Measurements from ENCODE around the gene FAM227B. TPM values are rescaled to one million over a fixed set of nuclear protein-coding genes. Genes with fewer than 3 reads are reported as not detected.

The FAM227B gene
- total RNA-seq, 2 experiments from 2014 or later, result 2.4 to 3.3 TPM

- Mint-ChIP-seq H3K4me3 (no peak overlapping the region), H3K4me1 (peaks cover 12% of the 10 kb centered on the region), H3K36me3 (peaks cover 1% of the 10 kb centered on the region), H3K9me3 (ENCODE audit: low read depth) (no peaks in the 10 kb centered on the region), H3K27ac (no peak overlapping the region), H3K27me3 (peaks cover 13% of the 10 kb centered on the region)
- DNase-seq, result no peak
- no peak for ATAC-seq
- CTCF ChIA-PET, result no interaction called here
Measured at GRCh38 chr15:49468481-49468839, 152.2 kb downstream of the FAM227B start.

DNA sequence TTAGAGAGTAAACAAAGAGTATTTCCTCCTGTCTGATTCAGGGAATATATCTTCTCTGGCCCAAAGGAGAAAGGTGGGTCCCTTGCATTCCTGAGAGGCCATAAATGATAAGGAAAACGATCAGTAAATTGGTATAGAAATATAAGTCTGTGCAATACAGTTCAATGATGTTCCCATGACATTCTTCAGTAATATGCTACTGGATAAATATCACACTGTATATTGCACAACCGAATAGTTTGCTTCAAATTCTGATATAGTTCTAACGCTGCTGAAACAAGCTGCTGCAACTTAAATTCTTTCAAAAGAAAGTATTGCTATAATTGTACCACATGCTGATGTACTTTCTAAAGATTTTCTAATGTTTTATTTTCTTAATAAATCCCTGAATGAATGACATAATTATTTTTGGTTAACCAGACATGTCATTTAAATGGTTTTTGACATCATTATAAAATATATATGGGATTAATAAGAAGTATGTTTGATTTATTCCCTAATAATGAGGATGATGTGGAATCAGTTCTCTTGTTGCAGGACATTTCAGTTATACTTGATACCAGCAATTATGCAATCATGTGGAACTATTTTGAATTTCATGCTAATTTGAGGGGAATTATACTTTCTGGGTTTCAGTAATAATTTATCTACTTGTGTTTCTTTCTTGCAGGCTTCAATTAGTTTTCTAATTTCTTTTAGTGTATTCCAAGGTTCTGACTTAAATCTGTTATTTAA lies 152.7 kb downstream of the FAM227B start:
- Mint-ChIP-seq H3K27ac (no peak overlapping the region), H3K4me1 (peaks cover 12% of the 10 kb centered on the region), H3K36me3 (peaks cover 1% of the 10 kb centered on the region), H3K9me3 (ENCODE audit: low read depth) (no peaks in the 10 kb centered on the region), H3K4me3 (no peak overlapping the region), H3K27me3 (peaks cover 13% of the 10 kb centered on the region)
- CTCF ChIA-PET, result no interaction called here
- DNase-seq, result no peak
- ATAC-seq, result no peak

DNA sequence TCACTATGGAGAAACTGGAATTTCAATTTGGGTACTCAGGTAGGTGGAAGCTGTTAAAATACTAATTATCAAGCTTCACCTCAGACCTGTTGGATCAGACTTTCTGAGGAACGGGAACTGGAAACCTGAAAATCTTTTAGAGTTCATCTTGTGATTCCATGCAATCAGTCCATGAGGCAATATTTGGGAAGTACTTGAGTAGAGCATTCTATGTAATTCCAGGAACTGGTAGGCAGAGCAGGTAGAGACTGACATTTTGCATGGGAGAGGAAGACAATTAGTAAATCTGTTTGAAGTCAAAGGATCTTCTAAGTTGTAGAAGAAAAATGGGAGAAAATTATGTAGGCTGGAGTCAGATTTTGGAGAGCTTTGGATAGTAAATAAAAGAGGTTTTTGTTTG lies 154.5 kb downstream of the FAM227B start:
- Mint-ChIP-seq H3K27me3 (peaks cover 3% of the 10 kb centered on the region), H3K4me3 (no peak overlapping the region), H3K27ac (no peak overlapping the region), H3K9me3 (ENCODE audit: low read depth) (no peaks in the 10 kb centered on the region), H3K36me3 (peaks cover 1% of the 10 kb centered on the region), H3K4me1 (peaks cover 8% of the 10 kb centered on the region)
- CTCF ChIA-PET, result interaction anchor here (1.5 kb wide), 1 partner anchor 43 kb away, joined by 3 read pairs; the partner anchor contains the start of gene FGF7
- DNase-seq (no peak), ATAC-seq (no peak)

DNA sequence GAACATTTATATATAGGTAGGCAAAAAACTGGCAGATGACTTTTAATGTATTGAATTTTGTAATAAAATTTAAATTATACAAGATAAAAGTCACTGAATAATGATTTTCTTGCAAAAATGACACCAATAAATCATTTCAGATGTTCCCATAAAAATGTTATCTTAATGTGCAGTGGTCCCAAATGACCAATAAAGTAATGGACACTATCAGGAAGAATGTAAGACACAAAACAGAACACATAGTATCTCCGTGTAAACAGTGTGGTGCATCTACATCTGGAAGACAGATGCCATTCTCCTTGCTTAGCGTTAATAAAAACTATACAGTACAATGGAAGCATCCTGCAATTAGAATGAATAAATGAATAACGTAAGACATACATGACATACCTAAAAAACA lies 156.1 kb downstream of the FAM227B start:
- DNase-seq, result no peak
- ATAC-seq, result no peak
- CTCF ChIA-PET, result no interaction called here
- peaks cover 15% of the 10 kb centered on the region for H3K27me3 Mint-ChIP-seq
- peaks cover 8% of the 10 kb centered on the region for H3K4me1 Mint-ChIP-seq
- H3K27ac Mint-ChIP-seq, result no peak overlapping the region
- H3K36me3 Mint-ChIP-seq, result peaks cover 1% of the 10 kb centered on the region
- no peaks in the 10 kb centered on the region for H3K9me3 Mint-ChIP-seq (ENCODE audit: low read depth)
- H3K4me3 Mint-ChIP-seq, result no peak overlapping the region

- Mint-ChIP-seq H3K9me3 (ENCODE audit: low read depth) (no peaks in the 10 kb centered on the region), H3K36me3 (peaks cover 1% of the 10 kb centered on the region), H3K4me3 (no peak overlapping the region), H3K27ac (no peak overlapping the region), H3K27me3 (peaks cover 25% of the 10 kb centered on the region), H3K4me1 (peaks cover 8% of the 10 kb centered on the region)
- no peak for DNase-seq
- CTCF ChIA-PET, result no interaction called here
- ATAC-seq, result no peak
Measured at GRCh38 chr15:49462232-49462844, 158.3 kb downstream of the FAM227B start.

- no peaks in the 10 kb centered on the region for H3K4me1 Mint-ChIP-seq
- ATAC-seq (no peak), DNase-seq (no peak)
- no peaks in the 10 kb centered on the region for H3K36me3 Mint-ChIP-seq
- H3K27ac Mint-ChIP-seq, result no peak overlapping the region
- CTCF ChIA-PET, result no interaction called here
- H3K9me3 Mint-ChIP-seq (ENCODE audit: low read depth), result no peaks in the 10 kb centered on the region
- peaks cover 39% of the 10 kb centered on the region for H3K27me3 Mint-ChIP-seq
- H3K4me3 Mint-ChIP-seq, result no peak overlapping the region
Measured at GRCh38 chr15:49460411-49460941, 160.1 kb downstream of the FAM227B start.

GRCh38 chr15:49458145-49458544 lies 162.5 kb downstream of the FAM227B start:
- ATAC-seq (no peak), DNase-seq (no peak)
- CTCF ChIA-PET, result no interaction called here
- H3K27me3 Mint-ChIP-seq, result peaks cover 52% of the 10 kb centered on the region
- H3K4me3 Mint-ChIP-seq, result no peak overlapping the region
- no peaks in the 10 kb centered on the region for H3K4me1 Mint-ChIP-seq
- H3K36me3 Mint-ChIP-seq, result no peaks in the 10 kb centered on the region
- H3K9me3 Mint-ChIP-seq (ENCODE audit: low read depth), result no peaks in the 10 kb centered on the region
- no peak overlapping the region for H3K27ac Mint-ChIP-seq

DNA sequence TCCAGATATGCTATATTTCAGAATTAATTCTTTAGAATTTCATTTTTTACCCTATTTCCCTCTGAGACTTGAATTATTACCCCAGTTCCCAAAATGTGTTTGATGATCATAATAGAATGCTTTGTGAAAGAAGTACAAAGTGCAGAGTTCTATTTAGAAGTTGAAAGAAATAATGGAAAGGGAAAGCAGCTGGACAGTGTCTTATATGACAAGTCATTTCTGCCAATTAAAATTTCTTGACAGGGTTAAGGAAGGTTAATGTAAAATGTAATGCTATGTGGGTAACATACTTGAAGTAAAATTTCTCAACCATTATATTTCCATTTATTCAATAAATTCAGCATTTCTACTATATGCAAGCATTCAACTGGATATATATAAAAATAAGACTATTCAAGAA lies 164.5 kb downstream of the FAM227B start:
- no peak for ATAC-seq
- H3K27me3 Mint-ChIP-seq, result peaks cover 51% of the 10 kb centered on the region
- no peaks in the 10 kb centered on the region for H3K4me1 Mint-ChIP-seq
- CTCF ChIA-PET, result interaction anchor here (1.5 kb wide), 1 partner anchor 547 kb away, joined by 3 read pairs; no protein-coding TSS in a partner anchor
- H3K9me3 Mint-ChIP-seq (ENCODE audit: low read depth), result no peaks in the 10 kb centered on the region
- no peaks in the 10 kb centered on the region for H3K36me3 Mint-ChIP-seq
- no peak overlapping the region for H3K27ac Mint-ChIP-seq
- no peak for DNase-seq
- H3K4me3 Mint-ChIP-seq, result no peak overlapping the region

DNA sequence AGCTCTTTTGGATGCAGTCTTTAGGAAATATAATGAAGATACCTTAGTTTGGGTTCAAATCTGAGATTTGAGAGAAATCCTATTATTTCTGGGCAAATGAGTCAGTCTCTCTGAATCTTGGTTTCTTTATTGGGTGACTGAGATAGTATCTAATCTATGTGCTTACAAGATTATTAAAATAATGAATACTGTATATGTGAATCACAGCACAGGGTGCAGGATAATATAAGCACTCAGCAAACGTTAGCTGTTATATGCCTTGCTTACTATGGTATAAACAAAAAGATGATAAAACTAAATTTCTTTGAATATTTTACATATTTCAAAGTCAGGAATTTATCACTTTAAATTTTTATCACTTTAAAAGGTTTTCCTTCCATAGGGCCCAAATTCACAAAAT lies 168.0 kb downstream of the FAM227B start:
- H3K4me1 Mint-ChIP-seq, result no peaks in the 10 kb centered on the region
- no peaks in the 10 kb centered on the region for H3K9me3 Mint-ChIP-seq (ENCODE audit: low read depth)
- H3K27me3 Mint-ChIP-seq, result peaks cover 49% of the 10 kb centered on the region
- DNase-seq (no peak), ATAC-seq (no peak)
- CTCF ChIA-PET, result no interaction called here
- H3K36me3 Mint-ChIP-seq, result no peaks in the 10 kb centered on the region
- H3K27ac Mint-ChIP-seq, result no peak overlapping the region
- H3K4me3 Mint-ChIP-seq, result no peak overlapping the region

- CTCF ChIA-PET, result no interaction called here
- no peak overlapping the region for H3K4me3 Mint-ChIP-seq
- no peaks in the 10 kb centered on the region for H3K9me3 Mint-ChIP-seq (ENCODE audit: low read depth)
Measured at GRCh38 chr15:49441816-49442215, 178.8 kb downstream of the FAM227B start.

DNA sequence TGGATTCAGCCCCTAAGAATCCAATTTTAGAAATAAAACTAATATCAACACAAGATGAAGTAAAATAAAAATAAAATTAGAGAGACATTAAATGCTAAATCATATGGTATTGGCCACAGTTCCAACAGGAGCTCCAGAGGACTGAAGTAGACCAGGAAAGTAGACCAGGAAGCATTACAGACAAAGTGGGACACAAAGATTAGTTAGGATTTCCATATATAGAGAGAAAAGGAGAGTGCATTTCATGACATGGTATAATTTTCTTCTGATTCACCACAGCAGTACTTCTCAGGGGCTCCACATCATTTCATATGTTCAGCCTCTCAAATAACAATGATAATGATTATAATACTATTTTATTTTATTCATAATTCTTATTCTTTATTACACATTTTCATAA lies 179.3 kb downstream of the FAM227B start:
- CTCF ChIA-PET, result no interaction called here
- ATAC-seq (no peak), DNase-seq (no peak)
- Mint-ChIP-seq H3K4me1 (no peaks in the 10 kb centered on the region), H3K36me3 (no peaks in the 10 kb centered on the region), H3K27ac (no peak overlapping the region), H3K4me3 (no peak overlapping the region), H3K27me3 (peaks cover 7% of the 10 kb centered on the region), H3K9me3 (ENCODE audit: low read depth) (no peaks in the 10 kb centered on the region)

More at GRCh38 chr15:49441816-49442215, 178.8 kb downstream of the FAM227B start:
- H3K36me3 Mint-ChIP-seq, result no peaks in the 10 kb centered on the region
- DNase-seq, result no peak
- ATAC-seq, result no peak
- H3K27ac Mint-ChIP-seq, result no peak overlapping the region
- H3K4me1 Mint-ChIP-seq, result no peaks in the 10 kb centered on the region
- peaks cover 10% of the 10 kb centered on the region for H3K27me3 Mint-ChIP-seq

DNA sequence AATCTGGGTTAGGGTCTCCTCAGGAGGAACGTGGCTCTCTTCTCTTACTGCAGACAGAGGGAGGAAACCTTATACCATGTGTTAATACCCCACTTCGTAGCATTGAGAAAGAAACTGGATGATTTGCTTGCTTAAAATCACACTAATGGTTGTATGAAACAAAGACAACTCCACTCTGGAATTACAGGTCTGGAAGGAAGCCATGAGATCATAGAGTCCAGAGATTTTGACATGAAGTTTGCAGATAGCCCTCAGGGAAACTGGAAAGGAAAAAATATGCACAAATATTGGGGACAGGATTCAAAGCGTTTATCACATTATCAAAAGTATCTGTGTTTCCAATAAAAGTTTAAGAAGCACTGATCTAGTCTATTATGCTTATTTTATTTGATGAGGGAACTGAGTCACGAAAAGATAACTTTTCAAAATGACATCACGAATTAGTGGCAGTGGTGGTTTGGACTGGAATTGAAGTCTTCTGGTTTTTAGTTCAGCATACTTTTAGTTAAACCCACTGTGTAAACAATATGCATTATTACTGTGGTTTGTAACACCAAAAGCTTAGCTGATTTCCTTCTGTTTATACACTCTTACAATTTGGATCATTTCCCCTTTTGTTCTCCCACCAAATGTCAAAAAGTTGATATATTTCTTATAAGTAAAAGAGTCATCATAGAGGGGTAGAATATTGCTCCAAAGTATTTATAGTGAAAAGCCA lies 180.8 kb downstream of the FAM227B start:
- H3K27me3 Mint-ChIP-seq, result peaks cover 4% of the 10 kb centered on the region
- H3K36me3 Mint-ChIP-seq, result no peaks in the 10 kb centered on the region
- CTCF ChIA-PET, result no interaction called here
- ATAC-seq, result no peak
- H3K4me1 Mint-ChIP-seq, result no peaks in the 10 kb centered on the region
- DNase-seq, result no peak
- H3K4me3 Mint-ChIP-seq, result no peak overlapping the region
- H3K9me3 Mint-ChIP-seq (ENCODE audit: low read depth), result no peaks in the 10 kb centered on the region
- no peak overlapping the region for H3K27ac Mint-ChIP-seq

DNA sequence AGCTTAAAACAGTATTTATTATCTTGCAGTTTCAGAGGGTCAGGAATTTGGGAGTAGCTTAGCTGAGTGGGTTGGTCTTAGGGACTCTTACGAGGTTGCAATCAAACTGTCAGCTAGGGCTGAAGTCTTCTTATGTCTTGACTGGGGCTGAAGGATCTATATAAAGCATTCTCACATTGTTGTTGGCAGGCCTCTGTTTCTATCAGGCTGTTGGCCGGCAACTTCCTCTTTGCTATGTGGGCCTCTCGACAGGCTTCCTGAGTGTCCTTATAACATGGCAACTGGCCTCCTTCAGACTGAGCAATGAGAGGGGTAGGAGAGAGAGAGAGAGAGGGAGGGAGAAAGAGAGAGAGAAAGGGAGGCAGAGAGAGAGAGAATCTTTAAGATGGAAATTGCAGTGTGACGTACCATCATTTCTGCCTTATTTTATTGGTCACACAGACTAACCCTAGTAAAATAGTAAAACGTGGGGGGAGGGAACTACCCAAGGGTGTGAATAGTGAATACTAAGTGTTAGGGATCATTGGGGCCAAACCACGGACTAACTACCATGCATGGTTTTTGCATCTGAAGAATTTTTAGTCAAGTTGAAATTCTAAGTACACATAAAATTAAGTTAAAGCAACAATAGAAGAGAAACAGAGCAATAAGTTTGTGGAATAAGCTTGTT lies 181.5 kb downstream of the FAM227B start:
- DNase-seq (no peak), ATAC-seq (no peak)
- Mint-ChIP-seq H3K36me3 (no peaks in the 10 kb centered on the region), H3K4me1 (no peaks in the 10 kb centered on the region), H3K27me3 (peaks cover 4% of the 10 kb centered on the region), H3K4me3 (no peak overlapping the region), H3K9me3 (ENCODE audit: low read depth) (no peaks in the 10 kb centered on the region), H3K27ac (no peak overlapping the region)
- CTCF ChIA-PET, result no interaction called here

All from activated CD8-positive, alpha-beta memory T cell treated with anti-CD3 and anti-CD28 coated beads, Interleukin-2, amount 10 ng/mL, durations not matched to agents 7 days and 5 days (primary cell).